HEK293 (cell line): ENCODE results near the gene ITGA7.

Source experiments
- AEBP2 ChIP-seq: fragments of 450-650 bp; formaldehyde crosslinking; IDR thresholded peaks from 2 replicates; pipeline ENCODE4 v1.5.1; 2016; ENCODE audit warnings: missing biosample characterization, missing genetic modification characterization, borderline replicate concordance
- CTCF ChIP-seq: fragments of 450-650 bp; formaldehyde crosslinking; IDR thresholded peaks from 2 replicates; pipeline ENCODE4 v1.5.1; 2016; ENCODE audit warnings: missing biosample characterization, missing genetic modification characterization
- PBX3 ChIP-seq: sonication (generic); formaldehyde crosslinking; IDR thresholded peaks from 2 replicates; pipeline ENCODE4 v1.8.1; 2022; ENCODE audit warnings: mild to moderate bottlenecking, moderate library complexity, missing genetic modification reagents
- RBAK ChIP-seq: fragments of 450-650 bp; formaldehyde crosslinking; IDR thresholded peaks from 2 replicates; pipeline ENCODE4 v1.5.1; 2016; ENCODE audit warnings: missing biosample characterization, missing genetic modification characterization
- SCRT2 ChIP-seq: fragments of 450-650 bp; formaldehyde crosslinking; IDR thresholded peaks from 2 replicates; pipeline ENCODE4 v1.5.1; 2016; ENCODE audit warnings: missing biosample characterization, missing genetic modification characterization
- SETDB1 ChIP-seq: IDR thresholded peaks from one replicate; pipeline ENCODE4 v1.6.1; 2017; ENCODE audit warnings: mild to moderate bottlenecking, low read length, moderate library complexity, mixed read lengths; ENCODE audit not compliant: insufficient read length
- TRIM28 ChIP-seq: IDR thresholded peaks from 2 replicates; pipeline ENCODE4 v1.6.1; 2011; ENCODE audit warnings: low read length, control low read depth, borderline replicate concordance
- YY1 ChIP-seq: fragments of 450-650 bp; formaldehyde crosslinking; IDR thresholded peaks from 2 replicates; pipeline ENCODE4 v1.5.1; 2018; ENCODE audit warnings: missing biosample characterization, missing genetic modification characterization
- ZNF473 ChIP-seq: fragments of 450-650 bp; formaldehyde crosslinking; IDR thresholded peaks from 2 replicates; pipeline ENCODE4 v1.5.1; 2017; ENCODE audit warnings: missing biosample characterization, missing genetic modification characterization

GRCh38 chr12:55702861-55703260, 4.8 kb downstream of the ITGA7 start:
- TF ChIP-seq CTCF (tag by site-specific recombination) (no peak), AEBP2 (tag by site-specific recombination) (no peak), SCRT2 (tag by site-specific recombination) (no peak), TRIM28 (no peak), SETDB1 (no peak), ZNF473 (tag by site-specific recombination) (no peak), YY1 (tag by site-specific recombination) (no peak), PBX3 (CRISPR knock-in tag) (no peak), RBAK (no peak)
